Suprapubic skin (tissue), 3 donors: ENCODE data around the gene BATF.

Experiments
- POLR2A ChIP-seq, 2 donors: fragments of 450-650 bp; IDR thresholded peaks; one replicate each; pipeline ENCODE4 v1.6.1; 2017; ENCODE audit warnings: antibody characterized with exemption in 2 of 2, mild to moderate bottlenecking in 2 of 2, moderate library complexity in 2 of 2
- TF ChIP-seq, protein P1 (sequence below), 2 donors: fragments of 200-600 bp in 1 of 2; fragments of 450-650 bp in 1 of 2; sonication (generic) in 1 of 2; IDR thresholded peaks; one replicate each; pipeline ENCODE4 v1.5.1; 2016 to 2019; ENCODE audit warnings: antibody characterized with exemption in 2 of 2, mild to moderate bottlenecking in 1 of 2, moderate library complexity in 1 of 2

DNA sequence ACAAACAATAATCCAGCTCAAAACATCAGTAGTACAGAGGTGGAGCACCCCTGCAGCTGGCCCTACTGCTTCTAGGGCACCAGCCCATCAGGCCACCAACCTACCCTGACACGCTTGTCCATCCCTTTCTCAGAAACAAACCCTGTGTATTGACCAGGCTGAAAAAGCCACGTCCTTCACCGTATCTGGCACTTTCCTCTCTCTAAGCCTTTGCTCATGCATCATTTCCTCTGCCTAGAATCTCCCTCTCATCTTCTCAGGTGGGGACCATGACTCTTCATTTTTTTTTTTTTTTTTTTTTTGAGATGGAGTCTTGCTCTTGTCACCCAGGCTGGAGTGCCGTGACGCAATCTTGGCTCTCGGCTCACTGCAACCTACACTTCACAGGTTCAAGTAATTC lies 30.9 kb downstream of the BATF start:
- TF ChIP-seq, protein P1, sequence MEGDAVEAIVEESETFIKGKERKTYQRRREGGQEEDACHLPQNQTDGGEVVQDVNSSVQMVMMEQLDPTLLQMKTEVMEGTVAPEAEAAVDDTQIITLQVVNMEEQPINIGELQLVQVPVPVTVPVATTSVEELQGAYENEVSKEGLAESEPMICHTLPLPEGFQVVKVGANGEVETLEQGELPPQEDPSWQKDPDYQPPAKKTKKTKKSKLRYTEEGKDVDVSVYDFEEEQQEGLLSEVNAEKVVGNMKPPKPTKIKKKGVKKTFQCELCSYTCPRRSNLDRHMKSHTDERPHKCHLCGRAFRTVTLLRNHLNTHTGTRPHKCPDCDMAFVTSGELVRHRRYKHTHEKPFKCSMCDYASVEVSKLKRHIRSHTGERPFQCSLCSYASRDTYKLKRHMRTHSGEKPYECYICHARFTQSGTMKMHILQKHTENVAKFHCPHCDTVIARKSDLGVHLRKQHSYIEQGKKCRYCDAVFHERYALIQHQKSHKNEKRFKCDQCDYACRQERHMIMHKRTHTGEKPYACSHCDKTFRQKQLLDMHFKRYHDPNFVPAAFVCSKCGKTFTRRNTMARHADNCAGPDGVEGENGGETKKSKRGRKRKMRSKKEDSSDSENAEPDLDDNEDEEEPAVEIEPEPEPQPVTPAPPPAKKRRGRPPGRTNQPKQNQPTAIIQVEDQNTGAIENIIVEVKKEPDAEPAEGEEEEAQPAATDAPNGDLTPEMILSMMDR (IDR thresholded peaks at IDR 0.05), result no peak
- TF ChIP-seq POLR2A (IDR thresholded peaks at IDR 0.05), result no peak
